Measurements from ENCODE around the gene TIMM17A. TPM values are rescaled to one million over a fixed set of nuclear protein-coding genes. Genes with fewer than 3 reads are reported as not detected.

TIMM17A gene
- polyA plus RNA-seq, 6 donors from 2014 or later = 16.4 to 33.2 (median 24.4) TPM

DNA sequence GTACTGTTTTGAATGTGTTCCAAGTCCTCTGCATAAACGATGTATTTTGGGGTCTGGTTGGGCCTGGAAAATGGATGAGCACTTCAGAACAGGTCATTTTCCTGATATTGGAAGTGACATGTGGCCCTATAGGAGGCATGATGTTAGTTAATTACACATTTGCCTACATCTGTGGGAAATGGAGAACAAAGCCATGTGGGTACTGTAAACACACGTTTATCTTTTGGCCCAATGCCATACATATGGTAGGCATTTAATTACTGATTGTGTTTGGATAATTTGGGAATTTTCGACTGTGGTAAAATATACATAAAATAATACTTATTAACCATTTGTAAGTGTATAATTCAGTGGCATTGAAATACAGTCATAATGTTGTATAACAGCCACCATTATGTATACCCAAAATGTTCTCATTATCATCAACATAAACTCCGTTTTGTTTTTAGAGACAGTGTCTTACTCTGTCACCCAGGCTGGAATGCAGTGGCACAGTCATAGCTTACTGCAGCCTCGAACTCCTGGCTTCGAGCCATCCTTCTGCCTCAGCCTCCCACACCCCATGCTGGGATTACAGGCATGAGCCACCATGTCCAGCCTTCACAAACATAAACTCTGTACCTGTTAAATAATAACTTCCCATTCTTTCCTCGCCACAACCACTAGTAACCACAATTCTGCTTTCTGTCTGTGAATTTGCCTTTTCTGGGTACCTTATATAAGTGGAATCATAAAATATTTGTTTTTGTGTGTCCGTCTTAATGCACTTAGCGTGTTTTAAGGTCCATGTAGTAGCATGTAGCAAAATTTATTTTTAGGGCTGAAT, 15.2 kb downstream of the TIMM17A start:
- H3K9me3 Mint-ChIP-seq = no peaks in the 10 kb centered on the region
- no peak for DNase-seq
- H3K4me1 Mint-ChIP-seq = peaks cover 0 to 6% (median 4%) of the 10 kb centered on the region in 3 donors
- peaks cover 0 to 5% of the 10 kb centered on the region in 2 donors for H3K36me3 Mint-ChIP-seq
- no peak overlapping the region for H3K27ac Mint-ChIP-seq
- H3K27me3 Mint-ChIP-seq = peaks cover 0 to 8% (median 0%) of the 10 kb centered on the region in 3 donors
- no peak for ATAC-seq (ENCODE audit: low read depth in 2 of 2)
- no peak overlapping the region for H3K4me3 Mint-ChIP-seq

DNA sequence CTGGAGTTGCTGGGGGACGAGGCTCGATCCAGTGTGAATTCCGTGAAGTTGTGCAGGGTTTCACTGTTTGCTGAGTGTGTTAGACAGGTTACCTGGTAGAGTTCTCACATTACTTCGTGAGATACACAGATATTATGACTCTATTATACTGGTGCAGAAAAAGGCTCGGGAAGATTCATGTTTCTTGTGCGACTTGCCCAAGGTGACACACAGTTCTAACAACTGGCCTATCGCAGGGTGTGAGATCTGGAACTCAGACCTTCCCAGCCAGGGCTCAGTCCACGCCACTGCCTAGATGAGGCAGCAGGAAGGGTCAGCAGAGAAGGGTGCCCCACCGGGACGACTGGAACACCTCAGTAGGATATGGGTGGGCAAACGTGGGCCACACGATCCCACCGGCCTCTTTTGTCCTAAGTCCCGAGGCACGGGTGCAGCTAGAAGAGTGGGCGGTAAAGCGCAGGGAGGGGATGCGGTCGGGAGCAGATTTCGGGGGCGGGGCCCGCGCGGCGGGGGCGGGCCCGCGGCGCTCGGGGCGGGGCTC, 26.8 kb downstream of the TIMM17A start:
- peak; percentile 74 to 78 for ATAC-seq (ENCODE audit: low read depth in 2 of 2)
- H3K4me1 Mint-ChIP-seq = peaks cover 25 to 27% (median 27%) of the 10 kb centered on the region in 3 donors
- DNase-seq = no peak
- peaks cover 0 to 7% of the 10 kb centered on the region in 2 donors for H3K36me3 Mint-ChIP-seq
- H3K4me3 Mint-ChIP-seq = peak overlapping the region; percentile 93 to 99 (median 96)
- no peaks in the 10 kb centered on the region for H3K9me3 Mint-ChIP-seq
- H3K27ac Mint-ChIP-seq = peak overlapping the region; percentile 57 to 95 (median 94)
- H3K27me3 Mint-ChIP-seq = no peaks in the 10 kb centered on the region

DNA sequence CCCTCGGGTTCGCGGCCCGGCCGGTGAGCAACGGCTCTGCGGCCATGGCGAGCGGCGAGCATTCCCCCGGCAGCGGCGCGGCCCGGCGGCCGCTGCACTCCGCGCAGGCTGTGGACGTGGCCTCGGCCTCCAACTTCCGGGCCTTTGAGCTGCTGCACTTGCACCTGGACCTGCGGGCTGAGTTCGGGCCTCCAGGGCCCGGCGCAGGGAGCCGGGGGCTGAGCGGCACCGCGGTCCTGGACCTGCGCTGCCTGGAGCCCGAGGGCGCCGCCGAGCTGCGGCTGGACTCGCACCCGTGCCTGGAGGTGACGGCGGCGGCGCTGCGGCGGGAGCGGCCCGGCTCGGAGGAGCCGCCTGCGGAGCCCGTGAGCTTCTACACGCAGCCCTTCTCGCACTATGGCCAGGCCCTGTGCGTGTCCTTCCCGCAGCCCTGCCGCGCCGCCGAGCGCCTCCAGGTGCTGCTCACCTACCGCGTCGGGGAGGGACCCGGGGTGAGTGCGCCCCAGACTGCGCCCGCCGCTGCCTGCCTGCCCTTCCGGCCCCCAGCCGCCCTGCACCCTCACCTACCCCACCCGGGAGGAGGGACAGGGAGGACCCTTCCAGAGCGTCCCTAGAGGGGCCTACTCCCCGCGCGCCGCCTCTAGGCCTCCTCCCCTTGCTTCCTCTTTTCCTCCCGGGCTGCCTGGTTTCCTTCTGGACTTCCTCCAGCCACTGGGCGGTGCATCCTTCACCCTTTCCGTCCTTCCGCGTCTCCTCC, 27.5 kb downstream of the TIMM17A start, which contains the start of gene RNPEP:
TSS of gene RNPEP (plus strand) at position 26 of the 757 bp plus-strand sequence. CDS start at position 45, 19 bp downstream.
- ATAC-seq (ENCODE audit: low read depth in 2 of 2) = peak; percentile 74 to 76
- Mint-ChIP-seq H3K36me3 (peaks cover 0 to 7% of the 10 kb centered on the region in 2 donors), H3K4me1 (peaks cover 25 to 27% (median 27%) of the 10 kb centered on the region in 3 donors)

DNA sequence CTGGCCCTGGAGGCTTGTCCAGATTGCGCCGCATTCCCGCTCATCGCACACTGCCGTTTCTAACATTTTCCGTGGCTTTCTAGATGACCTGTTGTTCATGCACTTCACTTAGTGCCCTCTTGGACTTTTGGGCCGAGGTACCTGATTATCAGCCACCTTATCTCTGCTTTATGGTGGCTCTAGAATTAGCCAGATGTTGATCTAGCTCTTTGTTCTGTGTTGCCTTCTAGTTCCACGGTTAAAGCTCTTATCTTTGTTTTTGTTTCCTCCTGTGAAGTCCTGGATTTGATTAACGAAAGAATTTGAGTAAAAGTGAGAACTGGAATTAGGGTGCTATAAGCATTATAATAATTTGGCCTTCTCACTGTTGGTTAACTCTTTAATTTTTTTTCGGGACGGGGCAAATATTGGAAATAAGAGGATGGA, 28.1 kb downstream of the TIMM17A start:
- no peaks in the 10 kb centered on the region for H3K27me3 Mint-ChIP-seq
- DNase-seq = no peak
- H3K4me1 Mint-ChIP-seq = peaks cover 25 to 27% (median 27%) of the 10 kb centered on the region in 3 donors
- H3K36me3 Mint-ChIP-seq = peaks cover 0 to 7% of the 10 kb centered on the region in 2 donors
- ATAC-seq (ENCODE audit: low read depth in 2 of 2) = peak; percentile 11 to 22
- H3K4me3 Mint-ChIP-seq = peak overlapping the region; percentile 91 to 97 (median 96)
- peak overlapping the region; percentile 10 to 95 (median 90) for H3K27ac Mint-ChIP-seq
- H3K9me3 Mint-ChIP-seq = no peaks in the 10 kb centered on the region

More for the DNA sequence above, 27.5 kb downstream of the TIMM17A start, which contains the start of gene RNPEP:
- H3K4me3 Mint-ChIP-seq = peak within 1 kb of the TSS; percentile 93 to 99 (median 96)
- peak; percentile 50 for DNase-seq
- H3K9me3 Mint-ChIP-seq = no peaks in the 10 kb centered on the region
- peak within 1 kb of the TSS; percentile 86 to 95 (median 94) for H3K27ac Mint-ChIP-seq
- H3K27me3 Mint-ChIP-seq = no peaks in the 10 kb centered on the region

DNA sequence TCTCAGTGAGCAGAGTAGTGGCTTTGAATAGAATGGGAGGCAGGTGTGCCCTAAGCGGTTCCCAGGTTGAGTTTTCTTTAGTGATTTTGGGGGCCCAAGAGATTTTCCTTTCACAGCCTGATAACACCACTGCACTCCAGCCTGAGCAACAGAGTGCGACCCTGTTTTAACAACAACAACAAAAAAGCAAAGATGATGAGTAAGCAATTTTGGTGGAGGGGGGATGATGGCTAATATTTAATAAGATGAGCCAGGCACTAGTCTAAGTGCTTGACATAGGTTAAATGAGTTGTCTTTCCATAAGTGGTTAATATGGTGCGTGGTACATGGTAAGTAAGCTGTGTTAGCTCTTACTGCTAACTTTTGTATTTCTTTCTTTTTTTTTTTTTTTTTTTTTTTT, 29.1 kb downstream of the TIMM17A start:
- no peak for DNase-seq
- no peaks in the 10 kb centered on the region for H3K27me3 Mint-ChIP-seq
- H3K27ac Mint-ChIP-seq = peak overlapping the region in 3 of 6 donors; percentile 40 to 70 (median 49)
- H3K36me3 Mint-ChIP-seq = peaks cover 5 to 7% of the 10 kb centered on the region in 2 donors
- ATAC-seq (ENCODE audit: low read depth in 2 of 2) = no peak
- no peaks in the 10 kb centered on the region for H3K9me3 Mint-ChIP-seq
- peak overlapping the region in 5 of 8 donors; percentile 2 to 97 (median 96) for H3K4me3 Mint-ChIP-seq
- peaks cover 25 to 27% (median 27%) of the 10 kb centered on the region in 3 donors for H3K4me1 Mint-ChIP-seq

DNA sequence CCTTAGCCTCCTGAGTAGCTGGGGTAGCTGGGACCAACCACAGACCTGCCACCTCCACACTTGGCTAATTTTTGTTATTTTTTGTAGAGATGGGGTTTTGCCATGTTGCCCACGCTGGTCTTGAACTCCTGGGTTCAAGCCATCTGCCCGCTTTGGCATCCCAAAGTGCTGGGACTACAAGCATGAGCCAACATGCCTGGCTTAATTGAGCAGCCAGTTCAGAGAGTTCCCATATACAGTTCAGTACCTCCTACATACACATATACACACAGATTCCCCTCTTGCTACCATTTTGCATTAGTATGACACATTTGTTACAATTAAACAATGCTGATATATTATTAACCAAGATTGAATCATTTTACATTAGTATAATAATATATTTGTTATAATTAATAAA, 30.1 kb downstream of the TIMM17A start:
- DNase-seq = no peak
- peaks cover 9 to 14% of the 10 kb centered on the region in 2 donors for H3K36me3 Mint-ChIP-seq
- no peak overlapping the region for H3K4me3 Mint-ChIP-seq
- no peaks in the 10 kb centered on the region for H3K9me3 Mint-ChIP-seq
- no peaks in the 10 kb centered on the region for H3K27me3 Mint-ChIP-seq
- peaks cover 25 to 27% (median 27%) of the 10 kb centered on the region in 3 donors for H3K4me1 Mint-ChIP-seq
- no peak overlapping the region for H3K27ac Mint-ChIP-seq
- ATAC-seq (ENCODE audit: low read depth in 2 of 2) = no peak

DNA sequence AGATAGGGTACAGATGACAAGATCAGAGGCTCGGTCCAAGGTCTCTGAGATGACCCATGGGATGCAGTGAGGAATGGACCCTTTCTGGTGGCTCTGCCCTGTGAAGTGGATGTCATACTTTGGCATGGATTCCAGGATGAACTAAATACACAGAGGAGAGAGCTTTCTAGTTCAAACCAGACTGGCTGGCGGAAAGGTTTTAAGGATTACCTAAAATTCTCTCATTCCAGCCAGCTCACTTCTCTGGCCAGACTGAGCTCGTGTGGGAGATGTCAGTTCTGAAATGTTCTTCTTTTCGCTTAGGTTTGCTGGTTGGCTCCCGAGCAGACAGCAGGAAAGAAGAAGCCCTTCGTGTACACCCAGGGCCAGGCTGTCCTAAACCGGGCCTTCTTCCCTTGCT, 33.3 kb downstream of the TIMM17A start:
- Mint-ChIP-seq H3K27ac (no peak overlapping the region), H3K9me3 (no peaks in the 10 kb centered on the region), H3K4me1 (peaks cover 13 to 16% (median 14%) of the 10 kb centered on the region in 3 donors), H3K27me3 (no peaks in the 10 kb centered on the region), H3K36me3 (peaks cover 24 to 25% of the 10 kb centered on the region in 2 donors), H3K4me3 (no peak overlapping the region)
- ATAC-seq (ENCODE audit: low read depth in 2 of 2) = no peak
- DNase-seq = no peak

DNA sequence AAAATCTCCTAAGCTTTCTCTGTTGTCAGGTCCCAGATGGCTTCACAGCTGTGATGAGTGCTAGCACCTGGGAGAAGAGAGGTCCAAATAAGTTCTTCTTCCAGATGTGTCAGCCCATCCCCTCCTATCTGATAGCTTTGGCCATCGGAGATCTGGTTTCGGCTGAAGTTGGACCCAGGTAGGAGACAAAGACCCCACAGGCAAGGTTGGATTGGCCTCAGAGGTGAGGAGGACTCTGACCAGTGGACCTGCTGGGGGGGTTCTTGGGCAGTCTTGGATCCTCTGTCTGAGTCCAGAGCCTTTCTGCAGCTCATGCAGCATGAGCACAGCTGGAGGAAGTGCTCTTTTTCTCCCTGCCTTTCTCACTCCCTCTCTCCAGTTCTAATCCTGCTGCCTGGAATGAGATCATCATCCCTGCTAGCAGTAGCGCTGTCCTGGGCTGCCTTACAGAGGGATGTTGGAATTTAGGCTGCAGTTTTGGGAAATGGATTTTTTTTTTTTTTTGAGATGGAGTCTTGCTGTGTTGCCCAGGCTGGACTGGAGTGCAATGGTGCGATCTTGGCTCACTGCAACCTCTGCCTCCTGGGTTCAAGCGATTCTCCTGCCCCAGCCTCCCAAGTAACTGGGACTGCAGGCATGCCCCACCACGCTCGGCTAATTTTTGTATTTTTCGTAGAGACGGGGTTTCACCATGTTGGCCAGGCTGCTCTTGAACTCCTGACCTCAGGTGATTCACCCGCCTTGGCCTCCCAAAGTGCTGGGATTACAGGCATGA, 34.2 kb downstream of the TIMM17A start:
- Mint-ChIP-seq H3K27me3 (no peaks in the 10 kb centered on the region), H3K27ac (no peak overlapping the region), H3K4me3 (no peak overlapping the region), H3K36me3 (peaks cover 29 to 33% of the 10 kb centered on the region in 2 donors), H3K4me1 (peaks cover 3 to 9% (median 5%) of the 10 kb centered on the region in 3 donors), H3K9me3 (no peaks in the 10 kb centered on the region)
- DNase-seq (no peak), ATAC-seq (ENCODE audit: low read depth in 2 of 2) (no peak)

DNA sequence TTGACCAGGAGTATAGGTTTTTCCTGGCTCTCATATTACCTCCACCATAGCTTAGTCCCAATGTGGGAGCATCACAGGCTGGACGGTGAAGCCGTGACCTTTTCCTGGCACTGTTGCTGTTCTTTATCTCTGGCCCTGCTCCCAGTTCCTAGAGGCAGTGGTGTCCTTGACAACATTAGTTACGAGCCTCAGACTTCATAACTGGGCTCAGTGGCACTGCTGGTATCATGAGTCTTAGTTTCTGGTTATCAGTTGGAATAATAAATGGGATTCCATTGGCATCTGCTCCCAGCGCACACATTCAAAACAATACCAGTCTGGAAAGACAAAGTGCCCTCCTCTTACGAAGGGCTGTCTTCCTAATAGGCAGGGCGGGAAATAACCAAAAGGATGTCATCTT, 35.1 kb downstream of the TIMM17A start:
- DNase-seq = no peak
- Mint-ChIP-seq H3K27me3 (no peaks in the 10 kb centered on the region), H3K4me1 (peaks cover 0 to 7% (median under 1%) of the 10 kb centered on the region in 3 donors), H3K36me3 (peaks cover 29 to 33% of the 10 kb centered on the region in 2 donors), H3K9me3 (no peaks in the 10 kb centered on the region), H3K4me3 (no peak overlapping the region), H3K27ac (peak overlapping the region in 1 of 6 donors; percentile 5)
- no peak for ATAC-seq (ENCODE audit: low read depth in 2 of 2)

DNA sequence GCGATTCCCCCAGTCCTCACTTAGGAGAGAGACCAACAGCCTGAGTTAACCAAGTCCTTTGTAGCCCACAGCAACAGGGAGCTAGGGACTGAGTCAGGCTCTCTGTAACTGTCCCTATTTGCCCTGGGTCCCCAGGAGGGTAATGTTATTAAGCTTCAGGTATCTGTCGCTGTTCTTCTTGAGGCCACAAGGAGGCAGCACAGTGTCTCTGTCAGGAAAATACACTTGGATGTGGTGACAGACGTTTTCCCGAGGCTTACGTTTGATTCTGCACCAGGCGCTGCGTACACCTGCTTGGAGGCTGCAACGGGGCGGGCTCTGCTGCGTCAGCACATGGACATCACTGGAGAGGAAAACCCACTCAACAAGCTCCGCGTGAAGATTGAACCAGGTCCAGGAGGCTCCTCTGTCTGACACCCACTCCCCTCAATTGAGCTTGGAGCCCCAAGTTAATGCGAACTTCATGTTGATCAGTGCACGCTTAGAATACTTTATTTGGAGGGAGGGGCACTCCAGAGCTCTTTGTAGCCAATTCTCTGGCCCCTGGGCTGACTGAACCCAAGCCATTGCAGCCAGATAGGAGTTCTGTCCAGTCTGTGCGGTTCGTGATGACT, 44.4 kb downstream of the TIMM17A start:
- Mint-ChIP-seq H3K27me3 (no peaks in the 10 kb centered on the region), H3K27ac (no peak overlapping the region), H3K4me3 (no peak overlapping the region), H3K9me3 (no peaks in the 10 kb centered on the region), H3K4me1 (no peaks in the 10 kb centered on the region), H3K36me3 (peaks cover 14 to 40% of the 10 kb centered on the region in 2 donors)
- DNase-seq (peak; percentile 5), ATAC-seq (ENCODE audit: low read depth in 2 of 2) (peak in 1 of 2 donors; percentile 45)

DNA sequence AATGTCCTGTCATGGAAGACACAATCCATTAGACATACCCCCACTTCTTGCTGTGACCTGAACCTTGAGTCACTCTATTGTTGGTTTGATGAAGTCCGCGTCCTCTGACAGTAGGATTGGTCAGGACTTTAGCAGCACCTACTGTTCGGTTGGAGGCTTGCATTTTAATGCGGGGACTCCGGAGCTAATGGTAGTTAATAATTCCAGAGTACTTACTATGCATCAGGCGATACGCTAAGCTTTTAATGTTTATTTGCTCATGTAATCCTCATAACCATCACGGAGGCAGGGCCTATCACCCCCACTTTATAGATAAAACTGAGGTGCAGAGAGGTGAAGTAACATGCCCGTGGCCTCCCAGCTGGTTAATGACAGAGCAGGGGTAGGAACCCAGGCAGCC, 47.2 kb downstream of the TIMM17A start:
- Mint-ChIP-seq H3K27me3 (no peaks in the 10 kb centered on the region), H3K9me3 (no peaks in the 10 kb centered on the region), H3K4me1 (no peaks in the 10 kb centered on the region), H3K4me3 (no peak overlapping the region), H3K27ac (peak overlapping the region in 1 of 6 donors; percentile 53), H3K36me3 (peaks cover 18 to 29% of the 10 kb centered on the region in 2 donors)
- ATAC-seq (ENCODE audit: low read depth in 2 of 2) = no peak
- no peak for DNase-seq

DNA sequence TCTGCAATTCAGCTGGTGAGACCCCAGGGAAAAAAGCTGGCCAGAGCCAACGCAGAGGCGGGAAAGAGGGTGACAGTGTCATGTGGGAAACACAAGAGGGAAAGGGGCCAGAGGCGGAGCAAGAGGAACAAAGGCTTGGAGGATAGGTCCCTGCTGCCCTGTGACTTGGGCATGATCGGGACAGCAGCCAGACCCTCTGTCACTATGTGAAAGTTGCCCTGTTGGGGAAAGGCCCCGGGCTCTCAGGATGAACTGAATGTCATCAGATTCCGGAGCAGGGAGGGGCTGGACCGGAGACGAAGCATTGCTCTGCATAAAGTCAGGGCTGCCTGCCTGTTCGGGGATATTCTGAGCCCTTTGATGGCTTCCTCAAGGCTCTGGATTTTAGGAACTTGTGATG, 49.4 kb downstream of the TIMM17A start:
- Mint-ChIP-seq H3K4me1 (peaks cover 4 to 6% (median 6%) of the 10 kb centered on the region in 3 donors), H3K36me3 (peaks cover 12 to 29% of the 10 kb centered on the region in 2 donors), H3K27ac (no peak overlapping the region), H3K4me3 (no peak overlapping the region), H3K9me3 (no peaks in the 10 kb centered on the region), H3K27me3 (no peaks in the 10 kb centered on the region)
- ATAC-seq (ENCODE audit: low read depth in 2 of 2) = no peak
- no peak for DNase-seq
